GF-D8 (cell line): Measurements from ENCODE around the gene TEKT3.

Experiments used
- DNase-seq: peaks from one replicate; lab custom pipeline; 2025; lab: John Stamatoyannopoulos, UW

Gene TEKT3

GRCh38 chr17:15263680-15264079 lies 77.7 kb downstream of the TEKT3 start:
- no peak for DNase-seq

GRCh38 chr17:15263206-15263579 lies 78.2 kb downstream of the TEKT3 start:
- DNase-seq: no peak

DNA sequence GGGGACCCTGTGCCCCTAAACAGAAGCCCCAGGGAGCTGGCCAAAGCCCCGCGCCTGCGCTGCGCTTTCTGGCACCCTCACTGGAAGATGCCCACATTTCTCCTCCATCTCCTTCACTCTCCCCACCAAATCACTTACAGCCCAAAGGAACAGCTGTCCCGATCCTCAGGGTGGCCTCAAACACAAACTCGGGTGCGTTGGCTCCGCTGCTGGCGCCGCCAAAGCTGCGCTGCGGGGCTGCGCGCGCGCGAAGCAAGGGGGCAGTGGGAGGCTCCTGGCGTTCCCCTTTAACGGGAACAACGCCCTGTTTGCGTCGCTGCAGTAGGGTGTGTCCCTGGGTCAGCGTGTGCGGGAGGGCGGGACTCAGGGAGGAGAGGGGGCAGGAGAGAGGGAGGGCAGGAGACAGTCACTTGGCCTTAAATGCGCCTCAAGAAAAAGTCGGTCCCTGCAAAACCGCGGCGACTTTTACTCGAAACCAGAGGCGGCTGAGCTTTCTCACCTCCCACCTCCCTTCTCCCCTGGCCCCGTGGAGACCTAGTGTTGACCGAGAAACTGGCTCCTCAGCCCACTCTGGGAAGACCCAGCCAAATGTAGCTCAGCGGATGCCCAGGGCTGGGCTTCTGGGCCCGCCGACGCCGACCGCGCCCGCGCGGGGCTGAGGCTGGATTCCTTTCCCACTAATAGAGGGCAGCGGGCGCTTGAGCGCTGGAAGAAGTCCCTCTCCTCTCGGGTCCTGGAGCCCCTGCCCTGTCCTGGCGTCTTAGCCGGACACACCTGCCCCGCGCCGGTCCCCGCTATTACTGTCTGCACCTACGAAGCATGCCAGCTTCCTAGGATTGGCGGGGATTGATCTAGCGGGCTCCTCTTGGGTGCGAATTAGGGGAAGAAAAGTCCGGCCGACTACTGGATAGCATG lies 78.8 kb downstream of the TEKT3 start:
- DNase-seq: no peak

GRCh38 chr17:15261802-15262290 lies 79.6 kb downstream of the TEKT3 start:
- DNase-seq: no peak

DNA sequence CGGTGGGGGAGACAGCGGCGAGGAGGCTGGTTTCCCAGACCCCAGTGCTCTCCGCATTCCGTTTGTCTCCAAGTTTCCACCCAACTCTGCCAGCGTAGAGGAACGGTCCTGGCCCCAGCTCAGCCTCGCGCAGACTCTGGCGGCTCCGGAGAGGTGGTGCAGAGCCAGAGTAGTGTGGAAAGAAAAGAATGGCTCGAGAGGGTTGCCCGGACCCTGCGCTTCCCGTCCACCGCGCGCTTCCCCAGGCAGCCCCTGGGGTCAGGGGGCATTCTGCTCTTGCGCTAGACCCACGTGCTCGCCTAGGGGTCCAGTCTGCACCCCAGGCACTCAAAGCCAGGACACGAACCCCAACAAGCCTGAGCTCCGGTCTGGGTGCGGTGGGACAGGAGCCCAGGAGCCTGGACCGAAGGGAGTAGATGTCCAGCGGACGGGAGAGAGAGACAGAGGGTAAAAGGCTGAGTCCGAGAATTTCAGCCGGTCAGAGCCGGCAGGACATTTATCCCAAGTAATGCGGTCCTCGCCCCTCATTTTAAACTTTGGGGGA lies 80.1 kb downstream of the TEKT3 start:
- DNase-seq: no peak

DNA sequence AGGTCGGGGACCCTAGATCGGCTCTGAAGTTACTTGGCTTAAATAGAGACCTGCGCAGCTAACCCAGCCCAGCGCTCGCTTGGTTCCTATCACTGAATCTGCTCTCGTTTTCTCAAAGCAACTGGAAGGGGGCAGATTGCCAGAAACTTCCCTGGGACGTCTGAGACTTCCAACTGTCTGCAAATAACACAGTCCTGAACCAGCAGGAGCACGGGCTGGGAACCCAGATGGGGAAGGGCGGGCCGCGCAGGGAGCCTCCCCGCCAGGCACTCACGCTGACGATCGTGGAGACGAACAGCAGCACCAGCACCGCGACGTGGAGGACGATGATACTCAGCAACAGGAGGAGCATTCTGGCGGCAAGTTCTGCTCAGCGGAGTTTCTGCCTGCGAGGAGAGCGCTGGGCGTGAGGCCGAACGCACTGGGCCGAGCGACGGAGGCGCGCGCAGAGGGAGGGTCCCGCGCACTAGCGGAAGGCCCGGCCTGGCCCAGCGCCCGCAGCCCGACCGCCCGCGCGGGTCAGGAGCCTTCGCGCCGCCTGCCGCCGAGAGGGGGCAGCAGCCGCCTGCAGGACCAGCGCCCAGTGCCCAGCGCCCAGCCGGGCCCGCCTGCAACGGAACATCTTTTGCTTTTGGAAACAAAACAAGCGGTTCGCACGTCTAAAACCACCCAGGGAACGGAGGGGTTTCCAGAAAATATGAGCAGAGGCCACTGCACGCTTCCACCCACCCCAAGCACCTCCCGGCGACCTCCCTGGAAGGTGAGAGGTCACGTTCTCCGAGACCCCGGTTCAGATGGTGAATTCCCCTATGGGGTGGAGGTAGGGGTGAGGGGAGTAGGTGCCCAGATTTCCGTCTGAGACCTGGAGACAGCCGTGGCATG lies 80.8 kb downstream of the TEKT3 start:
- no peak for DNase-seq

DNA sequence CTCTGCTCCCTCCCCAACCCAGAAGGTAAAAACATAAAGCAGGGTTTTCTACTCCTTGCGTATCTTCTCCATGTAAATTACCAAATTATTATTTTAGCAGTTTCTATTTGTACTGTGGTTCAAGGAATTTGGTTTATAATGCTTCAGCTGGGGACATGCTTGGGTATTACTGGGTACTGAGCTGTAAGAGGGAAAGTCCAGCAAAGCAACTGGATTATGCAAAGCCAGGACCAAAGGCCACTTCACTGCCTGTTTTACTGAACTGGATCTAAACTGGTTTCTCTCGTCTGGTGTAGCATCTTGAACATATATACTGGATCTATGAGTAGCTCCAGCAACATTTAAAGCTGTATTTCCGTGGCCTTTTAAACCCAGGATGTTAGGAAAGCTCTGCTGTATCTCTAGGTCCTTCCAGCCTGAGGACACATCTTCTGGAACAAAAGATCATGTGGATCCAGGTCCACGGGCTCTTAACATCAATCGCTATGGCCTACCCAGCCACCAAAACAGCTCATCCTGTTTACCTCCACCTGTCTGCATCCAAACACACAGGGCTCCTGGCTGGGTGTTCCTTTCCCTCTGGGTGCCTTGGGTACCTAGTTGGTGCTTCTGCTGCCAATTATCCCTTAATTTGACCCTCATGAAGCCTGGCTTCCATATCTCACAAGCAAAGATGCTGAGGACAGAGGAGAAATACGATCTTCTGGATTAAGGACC lies 83.4 kb downstream of the TEKT3 start:
- no peak for DNase-seq

DNA sequence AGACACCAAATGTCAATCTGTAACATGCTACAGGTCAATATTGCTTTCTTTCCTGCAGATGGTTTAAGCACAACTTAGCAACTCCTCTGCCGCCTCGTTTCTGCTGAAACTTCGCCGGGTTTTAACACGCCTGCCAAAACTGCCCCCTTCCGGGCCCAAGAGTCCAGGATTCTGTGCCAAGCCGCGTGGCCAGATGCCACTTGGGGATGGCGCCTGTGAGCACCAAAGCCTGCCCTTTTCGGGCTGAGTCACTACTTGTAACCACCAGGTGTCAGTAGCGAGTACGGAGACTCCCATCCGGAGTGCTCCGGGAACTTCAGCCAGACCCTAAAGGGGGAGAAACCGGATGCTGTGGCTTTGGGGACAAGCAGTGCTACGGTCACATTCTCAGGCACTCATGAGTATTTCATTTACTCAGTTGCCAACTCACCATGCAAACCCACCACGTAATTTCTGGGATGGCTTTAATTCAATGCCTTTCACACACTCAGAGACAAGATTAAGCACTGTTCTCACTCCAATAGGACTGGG lies 84.1 kb downstream of the TEKT3 start:
- DNase-seq: peak; percentile 17

- DNase-seq: no peak
These were observed 84.7 kb downstream of the TEKT3 start for GRCh38 chr17:15256689-15257088.

DNA sequence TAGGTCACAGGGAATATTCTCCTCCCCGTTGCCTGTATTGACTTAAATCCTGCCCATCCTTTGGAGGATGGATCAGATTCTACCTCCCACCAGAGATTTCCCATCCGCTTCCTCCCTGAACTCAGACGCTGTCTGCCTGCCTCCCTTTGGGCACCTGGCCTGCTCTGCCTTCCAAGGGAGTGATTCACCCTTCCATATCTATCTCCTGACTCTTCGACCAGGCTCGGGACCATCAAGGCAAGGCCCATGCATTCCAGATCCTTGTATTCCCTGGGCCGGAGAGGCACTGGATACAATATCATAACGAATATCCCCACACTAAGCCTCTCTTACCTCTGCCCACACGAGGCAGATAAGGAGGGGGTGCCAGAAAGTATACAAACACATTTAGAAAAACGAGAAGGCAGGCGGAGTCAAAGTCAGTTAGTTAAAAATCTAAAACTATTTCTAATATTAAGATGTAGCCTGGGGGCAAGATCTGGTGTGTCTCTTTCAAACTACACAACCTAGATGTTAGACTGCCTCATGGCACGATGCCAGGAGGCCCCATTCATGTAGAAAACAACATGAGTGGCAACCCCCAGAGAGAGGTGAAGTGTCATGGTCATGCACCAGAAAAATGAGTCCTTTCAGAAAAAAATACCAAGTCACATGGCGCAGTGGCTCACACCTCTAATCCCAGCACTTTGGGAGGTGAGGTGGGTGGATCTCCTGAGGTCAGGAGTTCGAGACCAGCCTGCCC lies 85.5 kb downstream of the TEKT3 start:
- no peak for DNase-seq
